ENCODE measurements around the gene SLC9A3.

Gene SLC9A3

DNA sequence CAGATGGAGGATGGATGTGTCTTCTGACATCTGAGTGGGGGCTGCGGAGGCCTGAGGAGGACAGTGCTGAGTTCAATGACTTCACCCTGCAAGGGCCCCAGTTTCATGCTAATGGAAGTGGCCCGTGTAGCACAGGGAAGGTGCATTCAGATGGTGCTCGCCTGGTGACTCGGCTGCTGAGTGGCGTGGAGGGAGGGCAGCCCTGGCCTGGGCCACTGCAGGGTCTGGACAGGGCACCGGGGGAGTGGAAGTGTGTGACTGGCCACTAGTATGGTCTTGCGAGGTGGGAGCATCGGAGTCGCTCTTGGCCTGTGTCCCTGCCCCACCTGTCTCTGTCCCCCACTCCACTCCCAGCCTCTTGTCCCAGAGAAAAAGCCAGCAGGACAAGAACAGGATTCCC, 1.7 kb upstream of the SLC9A3 start:
- no peak for DNase-seq (ENCODE audit: low read depth in 2 of 2)
- TF ChIP-seq, protein P1, sequence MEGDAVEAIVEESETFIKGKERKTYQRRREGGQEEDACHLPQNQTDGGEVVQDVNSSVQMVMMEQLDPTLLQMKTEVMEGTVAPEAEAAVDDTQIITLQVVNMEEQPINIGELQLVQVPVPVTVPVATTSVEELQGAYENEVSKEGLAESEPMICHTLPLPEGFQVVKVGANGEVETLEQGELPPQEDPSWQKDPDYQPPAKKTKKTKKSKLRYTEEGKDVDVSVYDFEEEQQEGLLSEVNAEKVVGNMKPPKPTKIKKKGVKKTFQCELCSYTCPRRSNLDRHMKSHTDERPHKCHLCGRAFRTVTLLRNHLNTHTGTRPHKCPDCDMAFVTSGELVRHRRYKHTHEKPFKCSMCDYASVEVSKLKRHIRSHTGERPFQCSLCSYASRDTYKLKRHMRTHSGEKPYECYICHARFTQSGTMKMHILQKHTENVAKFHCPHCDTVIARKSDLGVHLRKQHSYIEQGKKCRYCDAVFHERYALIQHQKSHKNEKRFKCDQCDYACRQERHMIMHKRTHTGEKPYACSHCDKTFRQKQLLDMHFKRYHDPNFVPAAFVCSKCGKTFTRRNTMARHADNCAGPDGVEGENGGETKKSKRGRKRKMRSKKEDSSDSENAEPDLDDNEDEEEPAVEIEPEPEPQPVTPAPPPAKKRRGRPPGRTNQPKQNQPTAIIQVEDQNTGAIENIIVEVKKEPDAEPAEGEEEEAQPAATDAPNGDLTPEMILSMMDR (IDR thresholded peaks at IDR 0.05; ENCODE audit: low read depth, low read length): no peak
- no peak overlapping the region for H3K4me3 ChIP-seq (replicated peaks in 1 of 2; ENCODE audit: low read depth in 2 of 2, low read length in 2 of 2)

DNA sequence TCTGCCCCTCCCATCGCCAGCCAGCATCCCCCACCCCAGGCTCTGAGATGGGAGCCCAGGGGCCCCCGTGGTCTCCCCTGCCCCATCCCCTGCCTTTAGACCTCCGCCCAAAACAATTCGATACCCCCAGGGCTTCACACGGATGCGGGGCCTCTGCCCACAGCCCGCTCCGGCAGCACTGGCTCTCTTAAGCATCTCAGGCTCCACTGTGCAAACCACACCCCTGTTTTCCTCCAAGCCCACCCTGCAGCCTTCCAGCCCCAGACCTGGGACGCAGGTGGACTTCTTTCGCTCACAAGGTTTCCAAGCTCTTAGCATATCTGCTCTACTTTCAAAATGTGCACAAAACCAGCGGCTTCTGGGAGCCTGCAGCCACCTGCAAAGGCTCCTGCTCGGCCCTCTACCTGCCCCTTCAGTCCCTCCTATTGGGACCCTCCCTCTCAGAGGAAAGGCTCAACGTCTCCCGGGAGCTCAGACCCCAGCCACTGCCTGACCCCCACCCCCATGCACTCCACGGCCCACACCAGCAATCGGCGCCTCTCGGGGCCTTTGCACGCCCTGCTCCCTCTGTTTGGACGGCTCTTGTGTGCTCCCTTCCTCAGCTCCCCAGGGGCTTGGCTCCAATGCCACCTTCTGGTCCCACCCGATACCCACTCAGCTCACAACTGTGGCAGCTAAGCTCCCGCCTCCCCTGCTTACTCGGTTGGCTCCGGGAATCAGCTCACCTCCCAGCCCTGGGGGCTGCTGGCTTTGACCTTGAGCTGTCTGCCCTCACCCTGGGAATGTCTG, 918 bp upstream of the SLC9A3 start:
- no peak overlapping the region for H3K4me3 ChIP-seq (replicated peaks in 1 of 2; ENCODE audit: low read depth in 2 of 2, low read length in 2 of 2)
- DNase-seq (ENCODE audit: low read depth in 2 of 2): no peak
- TF ChIP-seq, protein P1 (IDR thresholded peaks at IDR 0.05; ENCODE audit: low read depth, low read length): no peak

DNA sequence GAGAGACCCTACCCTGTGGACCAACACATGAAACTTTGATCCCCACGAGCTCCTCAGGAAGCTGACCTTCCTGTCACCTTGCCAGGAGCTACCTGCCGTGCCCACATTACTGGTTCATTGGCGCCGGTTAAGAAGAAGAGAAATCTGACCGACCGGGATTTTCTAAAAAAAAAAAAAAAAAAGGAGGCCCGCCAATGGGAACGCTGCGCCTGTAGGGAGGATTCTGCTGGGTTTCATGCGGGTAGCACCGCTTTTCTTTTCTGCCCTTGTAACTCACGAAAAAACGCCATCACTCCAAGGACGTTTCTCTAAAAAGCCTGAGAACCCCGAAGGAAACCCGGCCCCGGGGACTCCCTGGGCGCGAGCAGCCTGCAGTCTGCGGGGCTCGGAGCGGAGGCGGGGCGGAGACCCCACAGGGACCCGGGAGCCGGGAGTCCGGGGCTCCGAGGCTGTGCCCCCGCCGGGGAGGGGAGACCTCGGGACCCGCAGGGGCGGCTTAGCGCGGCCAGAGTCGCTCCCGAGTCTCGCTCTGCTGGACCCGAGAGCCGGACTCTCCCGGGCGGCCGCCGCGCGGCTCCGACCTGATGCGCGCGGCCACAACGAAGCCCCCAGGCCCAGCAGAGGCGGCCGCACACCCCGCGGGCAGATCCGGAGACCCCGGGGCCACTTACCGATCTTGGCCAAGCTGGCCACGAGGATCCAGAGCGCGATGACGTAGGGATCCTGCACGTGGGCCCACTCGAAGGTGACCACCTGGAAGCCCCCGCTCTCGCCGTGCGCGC, 617 bp downstream of the SLC9A3 start:
- DNase-seq (ENCODE audit: low read depth in 2 of 2): no peak
- TF ChIP-seq, protein P1 (IDR thresholded peaks at IDR 0.05; ENCODE audit: low read depth, low read length): no peak
- H3K4me3 ChIP-seq (replicated peaks in 1 of 2; ENCODE audit: low read depth in 2 of 2, low read length in 2 of 2): no peak overlapping the region

DNA sequence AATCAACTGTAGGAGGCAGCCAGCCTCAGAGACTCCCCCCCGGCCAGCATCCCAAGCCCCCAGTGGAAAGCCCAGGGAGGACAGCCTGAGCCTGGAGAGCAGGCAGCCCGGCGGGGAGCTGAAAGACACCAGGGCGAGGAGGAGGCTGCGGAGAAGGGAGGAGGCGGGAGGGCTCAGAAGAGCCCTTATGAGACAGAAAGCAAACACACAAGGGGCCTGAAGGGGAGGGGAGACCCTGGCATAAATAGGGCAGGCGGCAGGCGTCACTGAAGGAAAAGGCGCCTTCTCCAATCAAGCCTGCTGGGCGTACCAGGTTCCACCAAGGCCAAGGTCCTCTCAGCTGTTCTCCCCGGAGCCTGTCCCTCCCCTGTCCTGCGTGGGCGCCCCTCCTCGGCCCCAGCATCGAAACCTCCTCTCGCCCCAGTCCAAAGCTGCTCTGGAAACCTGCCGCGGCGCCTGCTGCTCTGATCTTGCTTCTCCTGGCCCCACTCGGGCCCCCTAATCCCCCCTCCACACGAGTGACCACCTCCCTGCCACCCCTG, 1.3 kb downstream of the SLC9A3 start:
- TF ChIP-seq, protein P1 (IDR thresholded peaks at IDR 0.05; ENCODE audit: low read depth, low read length): no peak
- no peak overlapping the region for H3K4me3 ChIP-seq (replicated peaks in 1 of 2; ENCODE audit: low read depth in 2 of 2, low read length in 2 of 2)
- DNase-seq (ENCODE audit: low read depth in 2 of 2): no peak

DNA sequence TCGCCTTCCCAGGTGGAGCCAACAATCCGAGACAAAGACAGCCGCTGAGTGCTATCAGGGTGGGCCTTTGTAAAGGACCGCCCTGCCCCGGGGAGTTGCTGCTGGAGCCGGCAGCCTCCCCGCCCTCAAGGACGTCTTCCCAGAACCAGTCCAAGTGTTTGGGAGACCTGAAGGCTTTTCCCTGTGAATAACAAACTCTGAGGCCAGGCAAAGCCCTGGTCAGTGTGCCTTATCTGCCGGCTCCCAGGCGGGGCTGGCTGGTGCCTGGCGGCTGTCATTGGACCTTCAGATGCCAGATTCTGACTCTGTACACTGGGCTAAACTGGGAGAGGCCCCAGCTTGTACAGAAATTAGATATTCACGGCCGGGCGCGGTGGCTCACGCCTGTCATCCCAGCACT, 2.1 kb downstream of the SLC9A3 start:
- TF ChIP-seq, protein P1 (IDR thresholded peaks at IDR 0.05; ENCODE audit: low read depth, low read length): no peak
- DNase-seq (ENCODE audit: low read depth in 2 of 2): no peak
- no peak overlapping the region for H3K4me3 ChIP-seq (replicated peaks in 1 of 2; ENCODE audit: low read depth in 2 of 2, low read length in 2 of 2)

DNA sequence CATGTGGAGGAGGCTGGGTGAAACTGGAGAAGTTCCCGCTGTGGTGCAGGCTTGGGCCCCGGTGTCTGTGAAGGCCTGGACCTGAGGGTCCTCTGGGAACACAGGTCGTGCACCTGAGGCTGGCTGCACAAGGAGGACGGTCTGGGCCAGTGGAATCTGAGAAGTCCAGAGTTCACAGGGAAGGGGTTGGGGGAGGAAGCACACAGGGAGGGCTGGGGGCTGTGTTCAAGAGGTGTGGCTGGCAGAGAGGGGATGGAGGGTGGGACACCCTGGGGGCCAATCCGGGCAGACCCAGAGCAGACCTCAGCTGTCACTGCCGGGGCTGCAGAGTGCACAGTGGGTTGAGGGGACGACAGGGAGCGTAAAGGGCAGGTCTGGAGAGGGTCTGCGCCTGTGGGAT, 2.6 kb downstream of the SLC9A3 start:
- DNase-seq (ENCODE audit: low read depth in 2 of 2): no peak
- TF ChIP-seq, protein P1 (IDR thresholded peaks at IDR 0.05; ENCODE audit: low read depth, low read length): no peak
- no peak overlapping the region for H3K4me3 ChIP-seq (replicated peaks in 1 of 2; ENCODE audit: low read depth in 2 of 2, low read length in 2 of 2)
